ENCODE data around the gene ANKRD12.

ANKRD12 gene

DNA sequence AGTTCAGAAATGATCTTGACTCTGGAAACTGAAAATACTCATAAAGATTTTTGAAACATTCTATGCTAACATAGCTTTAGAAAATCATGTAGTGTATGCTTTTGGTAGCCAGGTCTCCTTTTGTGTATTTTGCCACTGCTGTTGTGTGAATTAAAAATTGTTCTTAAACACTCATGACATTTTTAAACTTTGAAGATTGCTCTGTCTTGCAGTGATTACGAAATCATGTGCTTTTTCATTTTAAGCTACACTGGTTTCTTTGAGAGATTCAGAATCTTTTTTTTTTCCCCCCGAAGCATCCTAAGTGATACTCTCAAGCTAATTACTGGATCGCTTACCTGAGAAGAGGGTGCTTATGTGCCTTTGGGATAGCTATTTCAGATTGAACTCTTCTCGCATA is 60.0 kb downstream of the ANKRD12 start:
- no peak overlapping the region for H3K4me3 ChIP-seq (ENCODE audit: low read depth, low read length)
- in situ Hi-C loops (cut with HindIII; ENCODE audit: low sequenced_read_pairs), result no loop called here
- DNase-seq (ENCODE audit: low read depth), result no peak
- TF ChIP-seq, protein P1, sequence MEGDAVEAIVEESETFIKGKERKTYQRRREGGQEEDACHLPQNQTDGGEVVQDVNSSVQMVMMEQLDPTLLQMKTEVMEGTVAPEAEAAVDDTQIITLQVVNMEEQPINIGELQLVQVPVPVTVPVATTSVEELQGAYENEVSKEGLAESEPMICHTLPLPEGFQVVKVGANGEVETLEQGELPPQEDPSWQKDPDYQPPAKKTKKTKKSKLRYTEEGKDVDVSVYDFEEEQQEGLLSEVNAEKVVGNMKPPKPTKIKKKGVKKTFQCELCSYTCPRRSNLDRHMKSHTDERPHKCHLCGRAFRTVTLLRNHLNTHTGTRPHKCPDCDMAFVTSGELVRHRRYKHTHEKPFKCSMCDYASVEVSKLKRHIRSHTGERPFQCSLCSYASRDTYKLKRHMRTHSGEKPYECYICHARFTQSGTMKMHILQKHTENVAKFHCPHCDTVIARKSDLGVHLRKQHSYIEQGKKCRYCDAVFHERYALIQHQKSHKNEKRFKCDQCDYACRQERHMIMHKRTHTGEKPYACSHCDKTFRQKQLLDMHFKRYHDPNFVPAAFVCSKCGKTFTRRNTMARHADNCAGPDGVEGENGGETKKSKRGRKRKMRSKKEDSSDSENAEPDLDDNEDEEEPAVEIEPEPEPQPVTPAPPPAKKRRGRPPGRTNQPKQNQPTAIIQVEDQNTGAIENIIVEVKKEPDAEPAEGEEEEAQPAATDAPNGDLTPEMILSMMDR (IDR thresholded peaks at IDR 0.05; ENCODE audit: low read depth, low read length, missing control alignments), result no peak

DNA sequence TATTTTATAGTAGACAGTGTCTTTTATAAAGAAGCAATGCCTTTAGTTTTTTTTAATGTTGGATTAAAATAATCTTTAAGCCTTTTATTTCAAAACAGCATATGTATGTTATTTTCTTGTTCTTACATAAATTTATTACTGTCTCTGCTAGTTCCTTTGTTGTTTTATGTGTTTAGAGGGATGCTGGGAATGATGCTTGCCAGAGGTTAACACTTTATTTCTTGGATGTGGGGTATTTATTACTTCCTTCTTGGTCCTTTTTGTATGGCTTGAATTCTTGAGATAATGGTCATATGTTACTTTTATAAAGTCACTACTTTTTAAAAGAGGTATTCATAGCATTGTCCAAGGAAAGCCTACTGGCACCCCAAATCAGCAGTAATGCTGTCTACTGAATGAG is 63.1 kb downstream of the ANKRD12 start:
- H3K4me3 ChIP-seq (ENCODE audit: low read depth, low read length), result no peak overlapping the region
- DNase-seq (ENCODE audit: low read depth), result no peak
- in situ Hi-C loops (cut with HindIII; ENCODE audit: low sequenced_read_pairs), result no loop called here
- TF ChIP-seq, protein P1 (IDR thresholded peaks at IDR 0.05; ENCODE audit: low read depth, low read length, missing control alignments), result no peak

DNA sequence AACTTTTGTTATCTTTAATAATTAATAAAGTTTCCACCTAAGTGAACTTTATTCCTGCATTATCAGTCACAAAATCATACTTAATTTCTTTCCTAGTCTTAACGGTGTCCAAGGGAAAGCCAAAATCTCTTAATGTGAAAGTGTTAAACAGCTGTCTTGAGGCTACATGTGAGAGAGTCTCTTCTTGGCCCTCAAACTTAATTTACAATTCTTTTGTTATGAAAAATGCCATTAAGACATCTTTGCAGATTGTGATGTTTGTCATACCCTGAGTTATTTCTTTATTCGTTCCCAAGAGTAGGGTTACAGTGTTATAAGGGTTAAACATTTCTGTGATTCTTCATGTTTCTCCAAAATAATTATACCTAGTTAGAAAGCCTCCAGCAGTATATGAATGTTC is 64.6 kb downstream of the ANKRD12 start:
- TF ChIP-seq, protein P1 (IDR thresholded peaks at IDR 0.05; ENCODE audit: low read depth, low read length, missing control alignments), result no peak
- no peak overlapping the region for H3K4me3 ChIP-seq (ENCODE audit: low read depth, low read length)
- DNase-seq (ENCODE audit: low read depth), result no peak
- in situ Hi-C loops (cut with HindIII; ENCODE audit: low sequenced_read_pairs), result no loop called here

DNA sequence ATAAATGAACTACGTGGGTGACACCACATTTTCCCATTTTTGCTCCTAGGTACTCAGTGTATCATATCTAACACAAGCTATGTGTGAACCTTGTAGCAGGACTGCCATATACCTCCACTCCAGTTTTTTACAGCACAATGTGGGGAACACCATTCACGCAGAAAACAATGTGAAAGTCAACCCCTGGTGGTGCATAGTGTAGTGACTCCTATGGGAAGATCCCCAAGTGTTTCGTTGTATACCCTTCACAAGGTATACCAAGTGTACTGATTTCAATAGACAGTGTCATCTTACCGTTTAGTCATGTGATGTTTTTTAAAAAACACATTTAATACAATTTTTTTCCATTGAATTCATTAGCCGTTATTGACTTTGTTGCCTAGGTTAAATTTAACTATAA is 68.1 kb downstream of the ANKRD12 start:
- in situ Hi-C loops (cut with HindIII; ENCODE audit: low sequenced_read_pairs), result no loop called here
- TF ChIP-seq, protein P1 (IDR thresholded peaks at IDR 0.05; ENCODE audit: low read depth, low read length, missing control alignments), result no peak
- DNase-seq (ENCODE audit: low read depth), result no peak
- no peak overlapping the region for H3K4me3 ChIP-seq (ENCODE audit: low read depth, low read length)

DNA sequence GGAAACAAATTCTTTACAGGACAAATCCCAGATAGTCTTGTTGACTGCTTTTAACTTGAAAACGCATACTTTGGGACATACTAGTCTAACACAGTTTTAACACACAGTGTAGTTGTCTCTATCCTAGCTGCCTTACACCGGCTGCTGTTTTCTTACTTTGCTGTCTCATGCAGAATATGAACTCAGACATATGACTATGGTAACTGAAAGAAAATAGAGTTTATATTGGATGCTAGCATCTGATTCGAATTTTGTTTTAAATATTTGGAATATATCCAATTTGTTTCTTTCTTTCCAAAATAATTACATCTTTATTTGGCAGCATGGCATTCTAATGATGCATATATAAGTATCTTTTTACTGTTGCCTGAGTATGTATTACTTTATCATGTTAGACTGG is 69.8 kb downstream of the ANKRD12 start:
- H3K4me3 ChIP-seq (ENCODE audit: low read depth, low read length), result no peak overlapping the region
- TF ChIP-seq, protein P1 (IDR thresholded peaks at IDR 0.05; ENCODE audit: low read depth, low read length, missing control alignments), result no peak
- in situ Hi-C loops (cut with HindIII; ENCODE audit: low sequenced_read_pairs), result no loop called here
- DNase-seq (ENCODE audit: low read depth), result no peak

DNA sequence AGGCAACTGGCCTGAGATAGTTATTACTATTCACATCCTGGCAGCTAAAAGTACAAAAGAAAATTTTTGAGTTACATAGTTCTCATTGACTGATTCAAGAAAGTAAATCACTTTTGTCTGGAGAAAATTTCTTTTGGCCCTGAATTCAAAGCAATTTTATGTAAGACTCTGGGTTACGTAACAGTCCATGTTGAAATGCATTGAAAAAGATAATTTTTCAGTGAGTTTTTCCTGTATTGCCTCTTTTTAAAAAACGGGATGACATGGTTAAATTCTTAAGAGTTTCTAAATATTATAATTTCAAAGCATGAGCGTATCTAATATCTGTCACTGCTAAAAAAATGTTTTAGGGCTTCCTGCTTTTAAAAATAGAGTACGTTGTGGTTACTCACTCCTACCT is 72.7 kb downstream of the ANKRD12 start:
- TF ChIP-seq, protein P1 (IDR thresholded peaks at IDR 0.05; ENCODE audit: low read depth, low read length, missing control alignments), result no peak
- no peak overlapping the region for H3K4me3 ChIP-seq (ENCODE audit: low read depth, low read length)
- DNase-seq (ENCODE audit: low read depth), result no peak
- in situ Hi-C loops (cut with HindIII; ENCODE audit: low sequenced_read_pairs), result no loop called here

DNA sequence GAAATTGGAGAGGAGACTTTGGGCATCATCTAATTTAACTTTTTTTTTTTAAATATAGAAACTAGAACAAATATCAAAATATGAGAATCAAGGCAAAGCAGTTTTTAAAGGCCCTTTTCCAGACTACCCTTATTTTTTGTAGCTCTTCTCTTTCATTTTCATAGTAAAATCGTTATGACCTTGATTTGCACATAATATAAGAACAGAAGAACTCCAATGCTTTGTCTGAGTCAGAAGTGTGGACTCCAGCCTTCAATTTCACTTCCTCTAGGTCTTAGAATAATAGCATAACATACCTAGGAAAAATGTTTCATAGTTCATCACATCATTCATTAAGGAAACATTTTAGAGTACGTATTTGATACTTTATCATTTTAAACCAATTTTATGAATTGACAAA is 74.4 kb downstream of the ANKRD12 start:
- in situ Hi-C loops (cut with HindIII; ENCODE audit: low sequenced_read_pairs), result no loop called here
- no peak for DNase-seq (ENCODE audit: low read depth)
- TF ChIP-seq, protein P1 (IDR thresholded peaks at IDR 0.05; ENCODE audit: low read depth, low read length, missing control alignments), result no peak
- no peak overlapping the region for H3K4me3 ChIP-seq (ENCODE audit: low read depth, low read length)

Data from astrocyte of the cerebellum (primary cell).